HG03064 (cell line): Measurements from ENCODE around the gene UCP3.

Experiments
- ATAC-seq: cut with Tn5 transposase; IDR thresholded peaks from one replicate; pipeline ENCODE4 v1.9.1; 2021; ENCODE audit warnings: low read depth; ENCODE audit not compliant: unreplicated experiment

Gene UCP3

DNA sequence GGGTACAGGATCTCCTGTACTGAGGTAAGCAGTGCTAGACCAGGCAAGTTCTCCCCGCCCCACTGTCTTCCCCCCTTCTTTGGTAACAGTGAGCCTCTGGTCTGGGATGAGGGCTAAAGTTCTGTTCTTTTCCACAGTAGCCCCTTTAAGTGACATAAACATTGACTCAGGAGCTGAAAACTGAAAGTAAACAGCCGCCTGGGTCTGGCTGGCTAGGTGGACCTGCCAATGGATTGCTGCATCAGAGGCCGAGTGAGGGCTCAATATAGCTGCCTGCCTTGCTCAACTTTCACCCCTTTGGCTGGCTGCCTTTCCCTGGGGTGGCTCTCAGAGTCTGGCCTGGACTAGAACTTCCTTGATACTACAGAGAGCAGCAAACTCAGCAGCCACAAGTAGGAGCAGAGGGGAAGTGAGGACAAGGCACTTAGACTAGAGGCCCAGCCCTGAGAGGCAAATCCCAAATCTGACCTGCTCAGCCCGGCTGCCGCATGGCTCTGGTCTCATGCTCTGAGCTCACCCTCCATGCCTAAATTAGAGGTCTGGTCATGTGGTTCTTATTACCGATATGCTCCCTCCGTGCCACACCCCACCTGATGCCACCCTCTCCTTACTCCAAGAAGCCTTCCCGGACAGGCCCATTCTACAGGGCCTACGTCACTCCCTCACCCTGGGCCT, 9.6 kb upstream of the UCP3 start:
- no peak for ATAC-seq

DNA sequence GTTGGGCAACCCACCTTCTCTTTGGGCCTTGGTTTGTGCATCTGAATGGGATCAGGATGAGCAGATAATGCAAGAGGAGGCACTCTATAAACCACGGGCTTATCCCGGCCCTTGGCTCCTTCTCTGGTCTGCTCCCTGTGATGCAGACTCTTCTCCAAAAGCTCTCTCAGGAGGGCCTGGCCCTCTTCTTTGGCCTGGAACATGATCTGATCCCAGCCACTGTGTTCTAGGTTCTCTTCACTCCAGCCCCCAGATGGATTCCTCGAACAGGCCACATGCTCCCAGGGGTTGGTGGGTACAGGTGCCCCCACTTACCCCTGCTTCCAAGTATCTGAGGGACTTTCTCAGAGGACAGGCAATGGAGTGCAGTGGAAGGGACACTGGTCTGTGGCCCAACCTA, 8.7 kb upstream of the UCP3 start:
- ATAC-seq: no peak

DNA sequence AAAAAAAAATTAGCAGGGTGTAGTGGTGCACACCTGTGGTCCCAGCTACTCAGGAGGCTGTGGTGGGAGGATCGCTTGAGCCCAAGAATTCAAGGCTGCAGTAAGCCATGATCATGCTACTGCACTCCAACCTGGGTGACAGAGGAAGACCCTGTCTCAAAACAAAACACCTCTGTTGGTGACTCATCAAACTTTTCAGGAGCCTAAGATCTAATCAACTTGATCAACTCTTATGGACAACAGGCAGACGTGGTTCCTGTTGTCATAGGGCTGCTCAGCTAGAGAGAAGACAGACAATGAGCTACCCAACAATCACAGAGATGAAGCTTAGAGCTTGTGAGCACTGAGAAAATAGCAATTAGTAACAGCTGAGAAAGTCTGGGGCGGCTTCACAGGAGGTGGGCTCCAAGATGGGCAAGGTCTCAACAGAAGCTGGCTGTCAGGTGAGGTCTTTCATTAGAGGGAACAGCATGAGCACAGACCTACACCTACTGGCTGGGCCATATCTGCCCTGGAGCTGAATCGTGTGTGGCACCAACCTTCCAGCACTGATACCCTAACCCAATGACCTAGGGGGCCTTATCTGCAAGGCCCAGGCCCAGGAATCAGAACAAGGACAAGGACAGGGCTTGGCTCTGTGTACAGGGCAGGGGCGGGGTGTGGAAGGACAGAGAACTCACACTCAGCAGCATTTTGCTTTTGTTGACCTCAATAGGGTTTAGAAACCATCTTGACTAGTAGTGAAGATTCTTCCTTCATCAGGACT, 7.2 kb upstream of the UCP3 start:
- ATAC-seq: no peak

GRCh38 chr11:74014880-74015279, 6.0 kb upstream of the UCP3 start:
- ATAC-seq: no peak

DNA sequence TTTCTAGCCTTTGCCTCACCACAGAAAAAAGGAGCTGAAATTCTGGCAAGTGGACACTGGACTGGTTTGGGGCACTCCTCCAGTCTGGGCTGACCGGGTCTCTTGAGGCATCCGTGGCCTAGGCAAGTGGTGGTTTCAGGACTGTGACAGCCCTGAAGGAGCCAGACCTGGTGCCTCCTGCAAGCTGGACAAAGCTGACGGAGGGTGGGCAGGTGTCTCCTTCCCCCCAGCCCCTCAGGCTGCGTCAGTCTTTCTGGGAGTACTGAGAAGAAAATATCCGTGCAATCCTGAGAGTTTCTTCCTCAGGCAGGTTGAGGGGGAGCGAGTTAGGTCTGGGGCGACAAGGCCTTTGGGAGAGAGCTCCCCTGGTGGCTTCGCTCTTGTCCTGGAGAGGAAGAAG, 4.3 kb upstream of the UCP3 start:
- no peak for ATAC-seq

DNA sequence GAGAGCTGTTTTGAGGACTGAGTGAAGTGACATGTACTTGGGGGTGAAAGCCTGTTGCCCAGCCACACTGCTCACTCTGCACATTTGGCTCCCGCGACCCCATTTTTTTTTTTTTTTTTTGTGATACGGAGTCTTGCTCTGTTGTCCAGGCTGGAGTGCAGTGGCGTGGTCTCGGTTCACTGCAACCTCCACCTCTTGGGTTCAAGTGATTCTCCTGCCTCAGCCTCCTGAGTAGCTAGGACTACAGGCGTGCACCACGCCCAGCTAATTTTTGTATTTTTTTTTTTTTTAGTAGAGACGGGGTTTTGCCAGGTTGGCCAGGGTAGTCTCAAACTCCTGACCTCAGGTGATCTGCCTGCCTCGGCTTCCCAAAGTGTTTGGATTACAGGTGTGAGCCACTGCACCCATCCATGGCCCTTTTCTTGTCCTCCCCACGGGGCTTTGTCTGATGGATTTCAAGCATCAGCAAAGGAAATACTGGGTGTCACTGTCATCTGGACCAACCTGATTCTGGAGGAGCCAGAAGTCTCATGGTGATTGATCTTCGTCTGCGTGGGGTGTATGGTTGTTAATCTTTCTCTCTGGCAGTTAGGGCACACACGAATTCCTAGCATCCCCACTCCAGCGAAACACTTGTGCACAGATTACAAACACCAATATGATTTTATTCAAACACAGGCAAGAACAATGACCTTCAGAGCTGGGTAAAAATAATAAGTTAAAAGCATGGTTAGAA, 3.4 kb upstream of the UCP3 start:
- no peak for ATAC-seq

GRCh38 chr11:74011360-74012073, 2.6 kb upstream of the UCP3 start:
- ATAC-seq: peak; percentile 73

- no peak for ATAC-seq
Observed at GRCh38 chr11:74010306-74011300, 1.7 kb upstream of the UCP3 start.

DNA sequence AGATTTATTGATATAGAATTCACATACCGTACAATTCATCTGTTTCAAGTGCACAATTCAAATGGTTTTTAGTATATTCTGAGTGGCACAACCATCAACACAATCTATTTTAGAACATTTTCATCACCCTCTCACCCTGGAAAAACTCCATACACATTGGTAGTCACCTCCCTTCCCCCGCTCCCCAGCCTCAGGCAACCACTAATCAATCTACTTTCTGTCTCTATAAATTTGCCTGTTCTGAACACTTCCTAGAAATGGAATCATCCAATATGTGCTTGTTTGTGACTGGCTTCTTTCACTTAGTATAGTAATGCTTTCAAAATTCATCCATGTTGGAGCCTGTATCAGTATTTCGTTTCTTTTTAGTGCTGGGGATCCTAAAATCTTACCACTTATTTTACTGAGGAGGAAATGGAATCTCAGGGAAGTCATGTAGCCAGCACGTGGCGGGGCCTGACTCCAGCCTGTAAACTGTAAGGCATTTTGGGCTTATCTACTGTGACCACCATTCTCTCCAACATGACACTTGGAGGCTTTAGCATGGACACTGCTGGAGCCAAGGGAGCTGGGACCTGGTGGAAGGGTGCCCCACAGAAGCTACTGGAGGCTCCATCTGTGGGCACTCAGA, 905 bp upstream of the UCP3 start:
- no peak for ATAC-seq

DNA sequence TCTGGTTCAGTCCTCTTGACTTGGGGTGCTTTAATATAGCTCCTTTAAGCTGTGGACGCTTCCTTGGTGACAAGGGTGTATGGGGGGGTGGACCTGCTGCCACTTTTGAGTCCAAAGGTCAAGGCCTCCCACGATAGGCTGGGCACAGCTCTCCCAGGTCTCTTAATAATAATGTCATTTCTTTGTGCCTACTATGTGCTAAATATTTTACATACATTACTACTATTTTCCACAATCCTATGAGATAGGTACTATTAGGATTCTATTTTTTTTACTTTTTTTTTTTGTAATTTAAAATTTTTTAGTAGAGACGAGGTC, 304 bp upstream of the UCP3 start:
- no peak for ATAC-seq

- ATAC-seq: no peak
Observed at GRCh38 chr11:74007691-74008372, 1.1 kb downstream of the UCP3 start.

DNA sequence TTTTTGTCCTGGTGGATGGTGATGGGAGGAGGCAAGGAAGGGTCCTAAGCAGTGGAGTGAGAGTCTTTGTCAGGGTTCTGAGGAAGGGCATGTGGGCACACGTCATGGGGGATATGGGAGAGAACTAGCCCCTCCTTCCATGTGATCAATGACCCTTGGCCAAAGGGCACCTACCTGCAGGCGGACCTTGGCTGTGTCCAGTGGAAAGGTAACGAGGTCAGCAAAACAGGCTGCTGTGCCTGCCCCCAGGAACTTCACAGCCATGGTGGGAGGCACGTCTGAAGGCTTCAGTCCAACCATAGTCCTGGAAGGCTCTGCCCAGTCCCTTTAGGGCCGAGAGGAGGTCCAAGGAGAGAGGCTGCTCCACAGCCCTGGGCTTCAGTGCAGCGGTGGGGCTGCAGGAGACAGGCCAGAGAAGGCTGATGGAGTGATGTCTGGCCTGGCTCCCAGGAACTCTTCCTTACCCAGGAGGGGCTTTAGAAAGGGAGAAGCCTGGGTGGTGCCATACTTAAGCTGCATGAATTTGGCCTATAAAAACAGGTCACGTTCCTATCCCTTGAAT, 2.1 kb downstream of the UCP3 start:
- ATAC-seq: no peak

GRCh38 chr11:74005721-74006517, 3.0 kb downstream of the UCP3 start:
- ATAC-seq: no peak

DNA sequence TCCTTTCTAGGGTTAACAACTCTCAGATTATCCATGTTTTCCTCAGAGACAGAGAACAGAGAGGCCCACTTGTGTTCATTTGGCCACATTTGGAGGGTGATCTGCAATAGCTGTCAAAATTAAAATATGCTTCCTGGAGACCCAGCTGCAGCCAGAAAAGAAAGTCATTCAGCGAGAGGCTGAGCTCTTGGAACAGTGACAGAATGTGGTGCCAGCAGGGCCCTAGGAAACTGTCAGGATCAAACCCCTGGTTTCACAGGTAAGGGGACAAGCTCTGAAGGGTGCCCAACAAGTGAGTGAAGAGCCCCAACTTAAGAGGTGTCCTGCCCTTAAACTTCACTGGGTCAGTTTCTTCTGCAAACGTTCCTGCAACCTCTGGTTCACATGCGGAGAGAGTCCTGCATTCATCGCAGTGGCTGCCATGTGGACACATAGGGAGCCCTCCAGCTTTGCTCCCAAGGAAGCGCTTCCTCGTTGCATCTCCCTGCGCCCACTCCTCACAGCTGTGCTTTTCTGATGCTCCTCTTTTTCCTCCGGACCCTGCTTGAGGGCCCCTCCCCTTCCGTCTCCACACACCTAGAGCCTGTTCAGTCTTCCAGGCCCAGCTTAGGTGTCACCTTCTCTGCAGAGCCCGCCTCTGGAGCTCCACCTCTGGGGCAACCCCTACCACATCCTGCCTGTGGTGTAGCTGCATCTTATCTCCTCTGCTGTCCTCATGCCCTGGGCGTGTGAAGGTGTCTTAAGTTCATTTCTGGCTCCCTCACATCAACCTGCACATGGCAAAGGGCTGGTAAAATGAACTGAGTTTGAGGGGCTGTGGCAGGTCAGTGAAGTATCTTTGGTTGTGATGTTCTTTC, 3.9 kb downstream of the UCP3 start:
- no peak for ATAC-seq

DNA sequence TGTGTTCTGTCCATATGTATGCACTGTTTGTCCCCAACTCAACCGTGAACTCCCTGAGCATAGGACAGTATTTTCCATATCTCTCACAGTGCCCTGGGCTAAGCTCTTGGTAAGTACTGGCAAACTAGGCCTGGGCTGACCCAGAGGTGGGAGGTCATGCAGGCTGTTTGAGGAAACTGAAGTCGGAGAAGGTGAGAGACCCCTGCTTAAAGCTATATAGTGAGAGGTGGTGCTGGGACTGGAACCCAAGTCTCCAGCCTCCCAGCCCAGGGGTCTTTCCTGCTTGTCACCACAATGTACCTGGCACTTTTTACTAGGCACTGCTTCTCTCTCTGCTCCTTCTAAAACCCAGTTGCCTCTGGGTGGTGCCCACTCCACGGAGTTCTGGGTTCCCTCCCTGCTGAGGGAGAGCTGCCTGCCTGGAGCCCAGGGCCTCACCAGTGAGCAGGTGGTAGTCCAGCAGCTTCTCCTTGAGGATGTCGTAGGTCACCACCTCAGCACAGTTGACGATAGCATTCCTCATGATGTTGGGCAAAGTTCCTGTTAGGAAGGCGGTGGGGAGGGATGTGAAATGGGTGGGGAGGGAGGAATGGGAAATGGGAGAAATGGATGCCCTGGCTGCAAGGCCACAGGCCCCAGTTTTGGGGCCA, 4.7 kb downstream of the UCP3 start:
- no peak for ATAC-seq

GRCh38 chr11:74002832-74003231, 6.1 kb downstream of the UCP3 start:
- ATAC-seq: no peak
